ENCODE data around the gene CHMP6.

CHMP6 gene

GRCh38 chr17:80990921-80991644 lies 558 bp upstream of the CHMP6 start:
- DNase-seq (ENCODE audit: extremely low spot score, insufficient read length, low read depth) (no peak), FAIRE-seq (peak; percentile 54)

- FAIRE-seq (no peak), DNase-seq (ENCODE audit: extremely low spot score, insufficient read length, low read depth) (no peak)
Observed at GRCh38 chr17:80992077-80992947, 671 bp downstream of the CHMP6 start.

DNA sequence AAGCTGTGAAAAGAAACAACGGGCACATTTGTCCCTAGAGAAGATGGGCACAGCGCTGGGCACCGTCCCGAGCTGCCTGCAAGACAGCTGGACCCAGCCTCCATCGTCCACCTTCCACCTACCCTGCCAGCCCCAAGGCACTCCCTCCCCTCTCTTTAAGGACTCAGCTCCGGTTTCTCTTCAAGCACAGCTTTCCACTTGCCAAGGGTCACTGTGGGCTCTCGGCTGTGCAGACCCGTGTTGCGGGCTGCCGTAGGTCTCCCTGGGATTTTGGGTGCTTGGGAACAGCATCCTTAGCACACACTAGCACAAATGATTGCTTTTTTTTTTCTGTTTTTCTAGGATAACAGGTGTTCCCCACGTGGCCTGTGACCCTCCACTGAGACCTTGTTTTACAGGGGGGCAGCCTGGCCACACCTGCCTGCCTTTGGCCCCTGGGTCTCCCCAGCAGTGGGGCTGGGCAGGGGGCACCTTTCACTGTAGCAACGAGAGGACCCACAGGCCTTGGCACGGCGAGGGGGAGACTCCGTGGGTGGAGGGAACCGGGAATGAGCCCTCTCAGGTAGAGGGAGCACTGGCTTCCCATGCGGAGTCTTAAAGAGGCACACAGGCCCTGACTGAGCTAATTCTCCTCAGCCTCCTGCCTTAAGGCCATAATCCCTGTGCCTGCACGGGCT lies 1.4 kb downstream of the CHMP6 start:
- no peak for FAIRE-seq
- no peak for DNase-seq (ENCODE audit: extremely low spot score, insufficient read length, low read depth)

GRCh38 chr17:80995131-80995530 lies 3.5 kb downstream of the CHMP6 start:
- DNase-seq (ENCODE audit: extremely low spot score, insufficient read length, low read depth) (no peak), FAIRE-seq (no peak)

DNA sequence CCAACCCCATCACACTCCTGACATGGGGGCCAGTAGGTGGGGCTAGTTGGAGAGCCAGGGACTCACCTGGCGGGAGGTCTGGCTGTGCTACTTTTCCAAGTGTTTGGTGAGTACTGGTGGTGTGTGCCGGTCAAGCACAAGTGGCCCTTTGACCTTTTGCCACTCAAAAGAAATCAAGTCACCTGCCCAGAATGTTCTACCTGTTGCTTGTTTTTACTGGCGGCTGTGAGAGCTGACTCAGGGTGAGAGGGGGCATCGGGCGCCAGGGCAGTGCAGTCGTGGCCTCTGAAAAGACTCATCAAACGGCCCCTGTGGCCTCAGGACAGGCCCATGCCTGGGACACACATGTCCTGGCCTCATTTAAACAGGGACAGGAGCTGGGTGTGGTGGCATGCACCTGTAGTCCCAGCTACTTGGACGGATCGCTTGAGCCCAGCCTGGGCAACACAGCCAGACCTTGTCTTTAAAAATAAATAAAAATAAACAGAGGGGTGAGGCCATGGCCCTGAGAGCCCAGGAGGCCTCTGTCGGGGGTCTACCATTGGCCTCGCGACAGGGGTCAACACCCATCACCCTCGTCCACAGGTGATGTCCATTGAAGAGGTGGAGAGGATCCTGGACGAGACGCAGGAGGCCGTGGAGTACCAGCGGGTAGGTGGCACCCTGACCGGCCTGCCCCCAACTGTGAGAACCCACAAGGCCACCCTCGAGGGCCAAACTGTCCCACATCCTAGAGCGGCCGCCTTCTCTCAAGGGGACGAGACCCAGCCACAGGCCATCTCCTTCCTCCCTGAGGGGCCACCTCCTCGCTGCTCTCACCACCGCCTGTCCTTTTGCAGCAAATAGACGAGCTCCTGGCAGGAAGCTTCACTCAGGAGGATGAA lies 5.0 kb downstream of the CHMP6 start:
- DNase-seq (ENCODE audit: extremely low spot score, insufficient read length, low read depth) = no peak
- no peak for FAIRE-seq

DNA sequence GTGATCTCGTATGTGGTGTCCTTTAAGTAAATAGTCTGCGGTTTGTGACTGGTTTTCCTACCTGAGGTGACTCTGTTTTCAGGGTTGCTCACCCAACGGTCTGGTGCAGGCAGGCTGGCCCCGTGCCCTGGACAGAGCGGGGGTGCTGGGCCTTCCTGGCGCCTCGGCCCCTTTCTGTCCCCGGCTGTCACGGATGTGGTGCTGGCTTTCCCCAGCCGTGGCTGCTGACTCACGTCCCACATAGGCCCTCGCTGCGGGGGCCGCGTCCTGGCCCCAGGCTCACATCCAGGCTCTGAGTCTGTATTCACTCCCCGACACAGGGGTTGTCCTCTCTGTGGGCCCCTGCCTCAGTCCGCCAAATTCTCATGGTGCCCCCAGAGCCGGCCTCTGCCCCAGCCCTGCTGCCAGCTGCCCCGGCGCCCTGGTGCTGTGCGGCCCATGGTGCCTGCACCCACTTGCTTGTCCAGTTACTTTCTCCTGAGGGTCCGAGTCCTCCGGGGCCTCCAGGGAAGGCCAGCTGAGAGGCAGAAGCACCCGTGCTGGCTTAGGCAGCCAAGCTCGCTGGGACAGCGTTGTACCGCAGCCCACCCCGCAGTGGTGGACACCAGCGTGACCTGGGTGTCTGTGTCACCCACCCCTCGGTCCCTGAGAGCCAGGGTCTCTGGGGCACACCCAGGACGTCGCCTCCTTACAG lies 5.9 kb downstream of the CHMP6 start:
- DNase-seq (ENCODE audit: extremely low spot score, insufficient read length, low read depth) = no peak
- no peak for FAIRE-seq

DNA sequence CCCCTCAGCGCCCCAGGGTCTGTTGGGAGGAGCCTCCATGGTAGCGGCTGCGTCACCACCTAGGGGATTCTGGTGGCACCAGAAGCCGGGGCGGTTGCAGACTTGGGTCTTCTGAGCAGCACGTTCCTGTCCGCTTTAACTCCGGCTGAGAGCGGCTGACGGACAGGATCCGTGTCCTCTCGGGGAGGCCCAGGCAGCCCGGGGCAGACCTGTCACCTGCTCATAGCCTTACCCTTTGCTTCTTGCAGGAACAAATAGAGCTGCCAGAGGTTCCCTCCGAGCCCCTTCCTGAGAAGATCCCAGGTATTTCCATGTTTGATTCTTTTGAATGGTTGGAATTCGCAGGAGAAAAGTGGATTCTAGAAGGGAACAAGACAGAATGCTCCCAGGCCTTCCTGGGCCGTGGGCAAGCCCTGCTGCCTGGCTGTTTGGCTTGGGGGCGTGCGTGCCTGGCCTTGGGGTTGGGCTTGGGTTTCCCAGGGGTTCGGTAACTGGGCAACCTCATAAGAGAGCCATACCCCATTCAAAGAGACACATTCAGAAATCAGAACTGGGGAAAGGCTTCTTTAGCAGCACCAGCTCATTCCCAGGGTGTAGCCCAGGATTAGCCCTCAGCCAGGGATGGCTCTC lies 6.6 kb downstream of the CHMP6 start:
- FAIRE-seq = no peak

GRCh38 chr17:80998748-80999535 lies 7.3 kb downstream of the CHMP6 start:
- no peak for DNase-seq (ENCODE audit: extremely low spot score, insufficient read length, low read depth)

More for the DNA sequence above, 6.6 kb downstream of the CHMP6 start:
- DNase-seq (ENCODE audit: extremely low spot score, insufficient read length, low read depth) = no peak

GRCh38 chr17:80999536-81000333 lies 8.1 kb downstream of the CHMP6 start:
- FAIRE-seq = no peak
- no peak for DNase-seq (ENCODE audit: extremely low spot score, insufficient read length, low read depth)

More at GRCh38 chr17:80998748-80999535, 7.3 kb downstream of the CHMP6 start:
- FAIRE-seq = no peak

DNA sequence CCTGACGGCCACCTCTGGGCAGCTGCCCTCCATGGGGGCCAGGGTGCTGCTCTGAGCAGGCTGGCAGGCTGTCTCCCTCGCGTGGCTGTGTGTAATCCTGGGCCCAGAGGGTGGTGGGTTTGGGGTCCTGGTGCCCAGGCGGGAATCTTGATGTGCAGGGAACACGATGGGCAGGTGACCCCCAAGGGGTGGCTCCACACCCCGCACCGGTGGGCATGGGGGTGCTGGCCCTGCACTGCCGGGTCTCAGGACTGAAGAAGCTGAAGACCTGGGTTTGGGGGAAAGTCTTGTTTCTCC lies 8.6 kb downstream of the CHMP6 start:
- no peak for FAIRE-seq
- DNase-seq (ENCODE audit: extremely low spot score, insufficient read length, low read depth) = no peak

DNA sequence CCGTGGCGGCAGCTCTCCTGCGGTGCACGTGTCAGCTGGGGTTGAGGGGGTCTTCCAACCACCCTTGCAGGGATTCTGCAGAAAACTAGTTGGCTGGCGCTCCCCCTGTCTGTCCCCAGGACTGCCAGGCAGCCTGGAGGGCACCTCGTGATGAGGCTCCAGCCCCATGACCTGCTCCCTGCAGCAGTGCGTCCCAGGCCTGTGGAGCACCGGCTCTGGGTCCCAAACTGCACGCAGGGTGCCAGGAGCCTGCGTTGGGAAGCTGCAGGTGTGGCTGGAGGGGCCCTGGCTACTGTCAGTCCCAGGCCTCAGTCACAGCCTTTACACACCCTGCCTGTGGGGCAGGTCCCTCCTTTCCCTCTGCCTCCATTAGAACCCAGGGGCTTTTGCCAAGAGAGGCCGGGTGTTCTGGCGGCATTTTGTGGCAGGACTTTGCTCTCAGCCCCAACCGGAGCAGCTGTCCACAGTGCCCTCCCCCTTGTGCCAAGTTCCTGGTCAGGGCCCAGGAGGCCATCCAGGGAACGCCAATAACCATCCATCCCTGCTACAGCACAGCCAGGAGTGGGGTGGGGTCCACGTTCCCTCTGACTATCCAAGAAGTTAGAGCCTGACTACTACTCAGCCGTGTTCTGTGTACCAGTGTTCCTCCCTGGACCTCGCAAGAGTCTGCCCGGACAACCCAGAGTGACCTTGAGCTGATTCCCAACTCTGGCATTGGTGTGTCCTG lies 9.2 kb downstream of the CHMP6 start:
- DNase-seq (ENCODE audit: extremely low spot score, insufficient read length, low read depth) = no peak
- FAIRE-seq = no peak

DNA sequence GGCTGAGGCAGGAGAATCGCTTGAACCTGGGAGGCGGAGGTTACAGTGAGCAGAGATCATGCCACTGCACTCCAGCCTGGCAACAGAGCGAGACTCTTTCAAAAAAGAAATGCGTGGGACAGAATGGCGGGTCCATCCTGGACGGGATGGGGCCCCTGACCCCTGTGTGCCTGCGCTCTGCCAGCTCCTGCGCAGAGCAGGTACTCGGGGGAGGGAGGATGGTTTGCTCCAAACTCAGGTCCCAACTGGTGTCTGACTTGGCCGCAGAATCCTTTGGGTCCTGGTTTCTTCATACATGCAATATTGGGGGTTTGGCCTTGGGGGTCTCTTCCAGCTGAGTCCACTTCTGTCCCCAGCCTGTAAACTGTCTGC lies 10.4 kb downstream of the CHMP6 start:
- DNase-seq (ENCODE audit: extremely low spot score, insufficient read length, low read depth) (no peak), FAIRE-seq (no peak)

DNA sequence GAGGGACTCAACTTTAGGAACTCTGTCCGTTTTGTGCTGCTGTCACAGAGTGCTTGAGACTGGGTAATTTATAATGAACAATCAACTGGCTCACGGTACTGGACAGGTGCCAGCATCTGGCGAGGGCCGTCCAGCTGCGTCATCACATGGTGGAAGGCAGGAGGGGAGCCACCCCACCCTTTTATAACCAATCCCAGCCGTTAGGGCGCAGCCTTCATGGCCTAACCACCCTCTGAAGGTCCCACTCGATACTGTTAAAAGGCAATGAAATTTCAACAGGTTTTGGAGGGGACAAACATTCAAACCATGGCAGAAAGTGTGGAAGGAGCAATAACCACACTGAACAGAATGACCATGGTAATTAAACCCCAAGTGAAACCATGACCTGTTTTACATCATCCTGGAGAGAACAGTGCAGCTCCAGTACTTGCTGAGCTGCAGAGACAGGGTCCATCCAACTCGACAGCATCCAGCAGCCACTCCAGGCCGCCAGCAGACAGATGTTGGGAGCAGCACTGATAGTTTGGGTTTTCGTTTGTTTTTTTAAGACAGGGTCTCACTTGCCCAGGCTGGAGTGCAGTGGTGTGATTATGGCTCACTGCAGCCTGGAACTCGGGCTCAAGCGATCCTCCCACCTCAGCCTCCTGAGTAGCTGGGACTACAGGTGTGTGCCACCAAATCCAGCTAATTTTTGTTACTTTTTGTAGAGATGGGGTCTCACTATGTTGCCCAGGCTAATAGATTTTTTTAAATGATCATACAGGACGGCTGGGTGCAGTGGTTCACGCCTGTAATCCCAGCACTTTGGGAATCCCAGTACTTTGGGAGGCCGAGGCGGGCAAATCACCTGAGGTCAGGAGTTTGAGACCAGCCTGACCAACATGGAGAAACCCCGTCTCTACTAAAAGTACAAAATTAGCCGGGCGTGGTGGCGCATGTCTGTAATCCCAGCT lies 11.0 kb downstream of the CHMP6 start:
- FAIRE-seq (no peak), DNase-seq (ENCODE audit: extremely low spot score, insufficient read length, low read depth) (no peak)

- DNase-seq (ENCODE audit: extremely low spot score, insufficient read length, low read depth) = no peak
- FAIRE-seq = no peak
Observed at GRCh38 chr17:81003711-81004475, 12.3 kb downstream of the CHMP6 start.

DNA sequence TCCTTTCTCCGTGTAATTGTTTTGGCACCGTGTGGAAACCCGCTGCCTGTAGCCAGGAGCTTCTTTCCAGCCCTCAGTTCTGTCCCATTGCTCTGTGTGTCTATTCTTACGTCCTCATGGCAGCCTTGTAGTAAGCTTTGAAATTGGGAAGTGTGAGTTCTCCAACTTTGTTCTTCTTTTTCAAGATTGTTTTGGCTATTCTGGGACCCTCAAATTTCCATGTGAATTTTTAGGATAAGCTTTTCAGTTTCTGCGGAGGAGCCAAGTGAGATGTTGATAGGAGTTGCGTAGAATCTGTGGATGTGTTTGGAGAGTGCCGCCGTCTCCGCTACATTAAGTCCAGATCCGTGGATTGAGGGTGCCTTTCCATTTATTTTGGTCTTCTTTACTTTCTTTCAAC lies 15.2 kb downstream of the CHMP6 start:
- DNase-seq (ENCODE audit: extremely low spot score, insufficient read length, low read depth) = no peak
- no peak for FAIRE-seq
